OCI-LY3 (cell line): Measurements from ENCODE around the gene RFX7.

Experiments
- EZH2phosphoT487 ChIP-seq: fragments of 200-600 bp; shearing (Covaris generic); IDR thresholded peaks from 2 replicates; pipeline ENCODE4 v1.6.1; 2018; ENCODE audit warnings: antibody characterized with exemption, mixed run types, low read depth
- TF ChIP-seq, protein P1 (sequence below): fragments of 200-600, 300-600 bp; sonication (generic); IDR thresholded peaks from 2 replicates; pipeline ENCODE4 v1.5.1; 2014; ENCODE audit warnings: antibody characterized with exemption, low read length, low read depth

DNA sequence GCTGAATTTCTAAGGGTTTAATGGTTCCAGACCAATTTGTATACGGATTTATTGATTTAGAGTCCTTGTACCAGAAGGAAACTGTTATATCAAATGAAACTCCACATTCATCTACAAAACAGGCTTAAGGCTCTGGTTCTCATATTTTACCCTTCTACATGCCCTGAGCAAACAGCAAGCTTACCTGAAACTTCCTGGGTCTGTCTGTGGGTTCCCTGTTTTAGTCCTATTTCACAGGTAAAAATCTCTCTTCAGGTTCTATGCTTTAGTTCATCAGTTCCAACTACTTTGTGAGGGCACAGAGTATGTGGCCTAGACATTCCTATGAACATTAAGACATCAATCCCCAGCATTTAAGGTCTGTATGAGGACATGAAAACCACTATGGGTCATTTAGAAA lies 57.7 kb downstream of the RFX7 start:
- TF ChIP-seq, protein P1, sequence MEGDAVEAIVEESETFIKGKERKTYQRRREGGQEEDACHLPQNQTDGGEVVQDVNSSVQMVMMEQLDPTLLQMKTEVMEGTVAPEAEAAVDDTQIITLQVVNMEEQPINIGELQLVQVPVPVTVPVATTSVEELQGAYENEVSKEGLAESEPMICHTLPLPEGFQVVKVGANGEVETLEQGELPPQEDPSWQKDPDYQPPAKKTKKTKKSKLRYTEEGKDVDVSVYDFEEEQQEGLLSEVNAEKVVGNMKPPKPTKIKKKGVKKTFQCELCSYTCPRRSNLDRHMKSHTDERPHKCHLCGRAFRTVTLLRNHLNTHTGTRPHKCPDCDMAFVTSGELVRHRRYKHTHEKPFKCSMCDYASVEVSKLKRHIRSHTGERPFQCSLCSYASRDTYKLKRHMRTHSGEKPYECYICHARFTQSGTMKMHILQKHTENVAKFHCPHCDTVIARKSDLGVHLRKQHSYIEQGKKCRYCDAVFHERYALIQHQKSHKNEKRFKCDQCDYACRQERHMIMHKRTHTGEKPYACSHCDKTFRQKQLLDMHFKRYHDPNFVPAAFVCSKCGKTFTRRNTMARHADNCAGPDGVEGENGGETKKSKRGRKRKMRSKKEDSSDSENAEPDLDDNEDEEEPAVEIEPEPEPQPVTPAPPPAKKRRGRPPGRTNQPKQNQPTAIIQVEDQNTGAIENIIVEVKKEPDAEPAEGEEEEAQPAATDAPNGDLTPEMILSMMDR, result no peak
- TF ChIP-seq EZH2phosphoT487, result no peak
